Neural cell (in vitro differentiated cells): ENCODE measurements around the gene IGF1R. TPM values are rescaled to one million over a fixed set of nuclear protein-coding genes. Genes with fewer than 3 reads are reported as not detected.
A peak's percentile ranks its signal among the peaks of the same experiment; 100 is the strongest.

Experiments
- H2AFZ ChIP-seq: fragments of 200-600, 300-800 bp; sonication (generic), shearing (Covaris generic); 2 replicates; pipeline ENCODE4 v1.6.0; 2014; ENCODE audit warnings: low read depth, mild to moderate bottlenecking, antibody characterized with exemption, low read length, moderate library complexity
- H3F3A ChIP-seq: fragments of 200-600 bp; shearing (Covaris generic); 2 replicates; pipeline ENCODE4 v1.6.1; 2016; ENCODE audit warnings: mild to moderate bottlenecking, moderate library complexity, mixed read lengths, antibody characterized with exemption, low read length; ENCODE audit not compliant: insufficient read depth, poor library complexity, severe bottlenecking
- H3K27ac ChIP-seq: fragments of 200-600, 300-800 bp; sonication (generic), shearing (Covaris generic); 2 replicates; pipeline ENCODE4 v1.5.1; 2014; ENCODE audit warnings: mild to moderate bottlenecking, low read length, moderate library complexity
- H3K27me3 ChIP-seq: fragments of 300-800, 200-600 bp; sonication (generic), shearing (Covaris generic); 2 replicates; pipeline ENCODE4 v1.6.0; 2014; ENCODE audit warnings: mild to moderate bottlenecking, low read depth, low read length, moderate library complexity; ENCODE audit not compliant: insufficient read depth
- H3K36me3 ChIP-seq: fragments of 300-800, 200-600 bp; sonication (generic), shearing (Covaris generic); 2 replicates; pipeline ENCODE4 v1.5.1; 2014; ENCODE audit warnings: mild to moderate bottlenecking, antibody characterized with exemption, low read length, moderate library complexity; ENCODE audit not compliant: insufficient read depth
- H3K4me2 ChIP-seq: fragments of 300-800, 200-600 bp; sonication (generic), shearing (Covaris generic); 2 replicates; pipeline ENCODE4 v1.6.0; 2014; ENCODE audit warnings: mild to moderate bottlenecking, low read length
- H3K4me3 ChIP-seq: fragments of 300-800, 200-600 bp; sonication (generic), shearing (Covaris generic); 2 replicates; pipeline ENCODE4 v1.5.1; 2014; ENCODE audit warnings: mild to moderate bottlenecking, low read length, moderate library complexity
- H3K79me2 ChIP-seq: fragments of 200-600 bp; shearing (Covaris generic); replicated peaks from 2 replicates; pipeline ENCODE4 v1.6.0; 2014; ENCODE audit warnings: mild to moderate bottlenecking, low read length, moderate library complexity; ENCODE audit not compliant: insufficient read depth
- H3K9ac ChIP-seq: fragments of 300-800, 200-600 bp; sonication (generic), shearing (Covaris generic); 2 replicates; pipeline ENCODE4 v1.6.1; 2016; ENCODE audit warnings: mild to moderate bottlenecking, low read length, mixed read lengths
- H3K9me2 ChIP-seq: fragments of 200-600 bp; shearing (Covaris generic); 2 replicates; pipeline ENCODE4 v1.6.1; 2016; ENCODE audit warnings: mild to moderate bottlenecking, low read length, mixed read lengths; ENCODE audit not compliant: insufficient read depth
- H3K9me3 ChIP-seq: fragments of 200-600, 300-800 bp; sonication (generic), shearing (Covaris generic); 2 replicates; pipeline ENCODE4 v1.6.1; 2016; ENCODE audit warnings: mild to moderate bottlenecking, mixed run types, low read length, moderate library complexity, mixed read lengths
- H4K20me1 ChIP-seq: fragments of 200-600 bp; shearing (Covaris generic); 2 replicates; pipeline ENCODE4 v1.6.1; 2016; ENCODE audit warnings: mild to moderate bottlenecking, mixed run types; ENCODE audit not compliant: insufficient read depth
- CTCF ChIP-seq: fragments of 450-650 bp; IDR thresholded peaks from 2 replicates; pipeline ENCODE4 v1.5.1; 2014; ENCODE audit warnings: antibody characterized with exemption, mild to moderate bottlenecking, moderate library complexity; ENCODE audit not compliant: poor library complexity, severe bottlenecking
- EP300 ChIP-seq: fragments of 450-650 bp; conservative IDR thresholded peaks from 2 replicates; pipeline ENCODE4 v1.6.1; 2014; ENCODE audit warnings: antibody characterized with exemption, mild to moderate bottlenecking, moderate library complexity; ENCODE audit not compliant: poor library complexity, severe bottlenecking
- EZH2 ChIP-seq: fragments of 200-600, 300-800 bp; shearing (Covaris generic), sonication (generic); IDR thresholded peaks from 2 replicates; pipeline ENCODE4 v1.6.1; 2014; ENCODE audit warnings: antibody characterized with exemption, low read length, borderline replicate concordance, mild to moderate bottlenecking; ENCODE audit not compliant: insufficient read depth, poor library complexity, severe bottlenecking
- MXI1 ChIP-seq: fragments of 450-650 bp; conservative IDR thresholded peaks from 2 replicates; pipeline ENCODE4 v1.6.1; 2014; ENCODE audit warnings: antibody characterized with exemption, mild to moderate bottlenecking; ENCODE audit not compliant: poor library complexity, severe bottlenecking
- POLR2AphosphoS5 ChIP-seq: IDR thresholded peaks from 2 replicates; pipeline ENCODE4 v1.6.1; 2012
- RAD21 ChIP-seq: fragments of 450-650 bp; conservative IDR thresholded peaks from 2 replicates; pipeline ENCODE4 v1.6.1; 2014; ENCODE audit warnings: antibody characterized with exemption, mild to moderate bottlenecking, moderate library complexity
- REST ChIP-seq: IDR thresholded peaks from 2 replicates; pipeline ENCODE4 v1.6.1; 2012; ENCODE audit warnings: borderline replicate concordance
- SMC3 ChIP-seq: fragments of 450-650 bp; conservative IDR thresholded peaks from 2 replicates; pipeline ENCODE4 v1.6.1; 2014; ENCODE audit warnings: antibody characterized with exemption, mild to moderate bottlenecking, moderate library complexity; ENCODE audit not compliant: poor library complexity
- TAF1 ChIP-seq: IDR thresholded peaks from 2 replicates; pipeline ENCODE4 v1.6.1; 2012; ENCODE audit warnings: low read depth
- polyA plus RNA-seq: library from polyadenylated mRNA; depleted of rRNA; stranded (reverse); fragments of >200 nt; gene quantifications from 2 replicates; pipeline ENCODE4 v1.2.3, GENCODE V29; 2014

The IGF1R gene
- polyA plus RNA-seq, 1 donor from 2014 or later = 10.9 TPM

- Histone ChIP-seq H3K9ac (peak overlapping the region; percentile 86), H3K36me3 (no peaks in the 10 kb centered on the region), H4K20me1 (peaks cover 21% of the 10 kb centered on the region), H3K79me2 (peaks cover 23% of the 10 kb centered on the region), H3K4me2 (peak overlapping the region; percentile 97), H3K27me3 (no peaks in the 10 kb centered on the region), H3F3A (peaks cover 2% of the 10 kb centered on the region), H3K4me3 (peak overlapping the region; percentile 90), H3K9me3 (no peaks in the 10 kb centered on the region), H2AFZ (peak overlapping the region; percentile 76), H3K27ac (no peak overlapping the region), H3K9me2 (no peaks in the 10 kb centered on the region)
- TF ChIP-seq POLR2AphosphoS5 (no peak), SMC3 (no peak), TAF1 (no peak), CTCF (no peak), EZH2 (no peak), REST (no peak), RAD21 (no peak), EP300 (no peak), MXI1 (no peak)
These were observed 1.8 kb upstream of the IGF1R start for GRCh38 chr15:98646546-98647025.

- Histone ChIP-seq H3K9ac (peak overlapping the region; percentile 86), H2AFZ (peak overlapping the region; percentile 76), H3K79me2 (peaks cover 29% of the 10 kb centered on the region), H3K27ac (peak overlapping the region; percentile 80), H3K36me3 (no peaks in the 10 kb centered on the region), H3K4me3 (peak overlapping the region; percentile 90), H3K9me2 (no peaks in the 10 kb centered on the region), H4K20me1 (peaks cover 26% of the 10 kb centered on the region), H3K9me3 (no peaks in the 10 kb centered on the region), H3K4me2 (peak overlapping the region; percentile 97), H3F3A (peaks cover 2% of the 10 kb centered on the region), H3K27me3 (no peaks in the 10 kb centered on the region)
- peak; percentile 75 for TF ChIP-seq SMC3
- TF ChIP-seq RAD21 = no peak
- TF ChIP-seq REST = no peak
- TF ChIP-seq EZH2 = no peak
- TF ChIP-seq MXI1 = peak; percentile 97
- TF ChIP-seq TAF1 = peak; percentile 22
- peak; percentile 14 for TF ChIP-seq POLR2AphosphoS5
- peak; percentile 82 for TF ChIP-seq CTCF
- TF ChIP-seq EP300 = peak; percentile 42
These were observed 1.1 kb upstream of the IGF1R start for GRCh38 chr15:98647026-98647773.
